ENCODE results near the gene EXOSC5.
A peak's percentile ranks its signal among the peaks of the same experiment; 100 is the strongest.
"Not testable (repeated sequence)": the region's sequence is repeated elsewhere in the genome, so short reads cannot be mapped to it uniquely, and the experiment has no call there.

EXOSC5 gene

GRCh38 chr19:41353466-41354342 lies 43.5 kb downstream of the EXOSC5 start, which contains the start of gene TGFB1:
TSS of gene TGFB1 (minus strand) at chr19:41353922. CDS start at chr19:41353044, 878 bp downstream.
- peak within 1 kb of the TSS; percentile 96 for H3K4me3 ChIP-seq (ENCODE audit: low read depth, low read length)
- DNase-seq (ENCODE audit: low read depth): peak; percentile 96
- peak; percentile 88 for TF ChIP-seq CTCF (IDR thresholded peaks at IDR 0.05; ENCODE audit: insufficient read depth, low read depth, low read length, missing control alignments)

DNA sequence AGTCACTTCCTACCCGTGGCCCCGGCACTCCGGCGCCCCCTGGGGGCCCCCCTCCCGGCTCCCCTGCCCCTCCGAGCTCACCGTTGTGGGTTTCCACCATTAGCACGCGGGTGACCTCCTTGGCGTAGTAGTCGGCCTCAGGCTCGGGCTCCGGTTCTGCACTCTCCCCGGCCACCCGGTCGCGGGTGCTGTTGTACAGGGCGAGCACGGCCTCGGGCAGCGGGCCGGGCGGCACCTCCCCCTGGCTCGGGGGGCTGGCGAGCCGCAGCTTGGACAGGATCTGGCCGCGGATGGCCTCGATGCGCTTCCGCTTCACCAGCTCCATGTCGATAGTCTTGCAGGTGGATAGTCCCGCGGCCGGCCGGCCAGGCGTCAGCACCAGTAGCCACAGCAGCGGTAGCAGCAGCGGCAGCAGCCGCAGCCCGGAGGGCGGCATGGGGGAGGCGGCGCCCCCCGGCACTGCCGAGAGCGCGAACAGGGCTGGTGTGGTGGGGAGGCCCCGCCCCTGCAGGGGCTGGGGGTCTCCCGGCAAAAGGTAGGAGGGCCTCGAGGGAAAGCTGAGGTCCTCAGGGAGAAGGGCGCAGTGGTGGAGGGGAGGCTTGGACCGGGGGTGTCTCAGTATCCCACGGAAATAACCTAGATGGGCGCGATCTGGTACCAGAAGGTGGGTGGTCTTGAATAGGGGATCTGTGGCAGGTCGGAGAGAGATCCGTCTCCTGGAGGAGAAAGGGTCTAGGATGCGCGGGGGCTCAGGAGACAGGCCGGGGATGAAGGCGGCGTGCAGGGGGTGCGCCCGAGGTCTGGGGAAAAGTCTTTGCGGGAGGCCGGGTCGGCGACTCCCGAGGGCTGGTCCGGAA lies 44.3 kb downstream of the EXOSC5 start:
- peak; percentile 75 for TF ChIP-seq CTCF (IDR thresholded peaks at IDR 0.05; ENCODE audit: insufficient read depth, low read depth, low read length, missing control alignments)
- peak; percentile 80 for DNase-seq (ENCODE audit: low read depth)

DNA sequence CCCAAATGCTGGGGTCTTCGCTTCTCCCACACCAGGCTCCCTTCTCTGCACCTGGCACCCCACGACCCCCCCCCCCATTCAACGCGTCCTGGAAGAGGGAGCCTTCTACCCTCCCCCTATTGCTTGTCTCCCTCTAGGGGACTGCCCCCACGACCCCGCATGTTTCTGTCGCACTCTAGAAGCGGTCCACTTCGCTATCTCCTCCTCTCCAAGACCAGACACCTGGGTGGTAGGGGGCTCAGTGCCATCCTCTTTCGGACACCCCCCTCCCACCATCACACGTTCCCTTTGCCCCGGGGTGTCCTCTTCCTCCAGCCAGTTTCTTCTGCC lies 44.9 kb downstream of the EXOSC5 start:
- TF ChIP-seq CTCF (IDR thresholded peaks at IDR 0.05; ENCODE audit: insufficient read depth, low read depth, low read length, missing control alignments): no peak
- no peak for DNase-seq (ENCODE audit: low read depth)
- peak overlapping the region; percentile 96 for H3K4me3 ChIP-seq (ENCODE audit: low read depth, low read length)

More for the DNA sequence above, 44.3 kb downstream of the EXOSC5 start:
- H3K4me3 ChIP-seq (ENCODE audit: low read depth, low read length): peak overlapping the region; percentile 96

GRCh38 chr19:41351339-41352245 lies 45.6 kb downstream of the EXOSC5 start:
- peak overlapping the region; percentile 96 for H3K4me3 ChIP-seq (ENCODE audit: low read depth, low read length)

GRCh38 chr19:41350735-41351338 lies 46.3 kb downstream of the EXOSC5 start:
- DNase-seq (ENCODE audit: low read depth): no peak
- no peak for TF ChIP-seq CTCF (IDR thresholded peaks at IDR 0.05; ENCODE audit: insufficient read depth, low read depth, low read length, missing control alignments)
- H3K4me3 ChIP-seq (ENCODE audit: low read depth, low read length): peak overlapping the region; percentile 96

More at GRCh38 chr19:41351339-41352245, 45.6 kb downstream of the EXOSC5 start:
- TF ChIP-seq CTCF (IDR thresholded peaks at IDR 0.05; ENCODE audit: insufficient read depth, low read depth, low read length, missing control alignments): no peak
- DNase-seq (ENCODE audit: low read depth): peak; percentile 88

DNA sequence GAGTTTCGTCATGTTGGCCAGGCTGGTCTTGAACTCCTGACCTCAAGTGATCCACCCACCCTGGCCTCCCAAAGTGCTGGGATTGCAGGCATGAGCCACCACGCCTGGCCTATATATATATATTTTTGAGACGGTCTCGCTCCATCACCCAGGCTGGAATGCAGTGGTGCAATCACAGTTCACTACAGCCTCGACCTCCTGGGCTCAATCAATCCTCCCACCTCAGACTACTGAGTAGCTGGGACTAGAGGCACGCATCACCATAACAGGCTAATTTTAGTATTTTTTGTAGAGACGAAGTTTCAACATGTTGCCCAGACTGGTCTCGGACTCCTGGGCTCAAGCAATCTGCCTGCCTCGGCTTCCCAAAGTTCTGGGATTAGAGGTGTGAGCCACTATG lies 50.2 kb downstream of the EXOSC5 start:
- not testable (repeated sequence) for H3K4me3 ChIP-seq (ENCODE audit: low read depth, low read length); DNase-seq (ENCODE audit: low read depth)
